OCI-LY1 (cell line): ENCODE measurements around the gene CCDC192.
A peak's percentile ranks its signal among the peaks of the same experiment; 100 is the strongest.

Experiments
- H2AFZ ChIP-seq: fragments of 200-600 bp; sonication (generic), shearing (Covaris generic); 2 replicates; pipeline ENCODE4 v1.6.0; 2014; ENCODE audit warnings: antibody characterized with exemption, mild to moderate bottlenecking, low read length
- H3F3A ChIP-seq: fragments of 200-600 bp; sonication (generic), shearing (Covaris generic); 2 replicates; pipeline ENCODE4 v1.6.0; 2014; ENCODE audit warnings: mild to moderate bottlenecking, antibody characterized with exemption, low read length, moderate library complexity; ENCODE audit not compliant: insufficient read depth
- H3K27ac ChIP-seq: fragments of 200-600 bp; sonication (generic); 2 replicates; pipeline ENCODE4 v1.5.1; 2014; ENCODE audit warnings: low read length, mixed run types, mild to moderate bottlenecking, low read depth; ENCODE audit not compliant: poor library complexity, severe bottlenecking
- H3K27me3 ChIP-seq: fragments of 200-600 bp; sonication (generic); 2 replicates; pipeline ENCODE4 v1.6.0; 2014; ENCODE audit warnings: antibody characterized with exemption, mild to moderate bottlenecking, low read length, moderate library complexity; ENCODE audit not compliant: insufficient read depth
- H3K36me3 ChIP-seq: fragments of 200-600 bp; sonication (generic); 2 replicates; pipeline ENCODE4 v1.6.1; 2014; ENCODE audit warnings: mild to moderate bottlenecking, antibody characterized with exemption, low read length, moderate library complexity, mixed read lengths; ENCODE audit not compliant: insufficient read depth
- H3K4me1 ChIP-seq: fragments of 200-600 bp; sonication (generic); 2 replicates; pipeline ENCODE4 v1.5.1; 2014; ENCODE audit warnings: mild to moderate bottlenecking, low read length, moderate library complexity; ENCODE audit not compliant: insufficient read depth, severe bottlenecking
- H3K4me2 ChIP-seq: fragments of 200-600 bp; sonication (generic), shearing (Covaris generic); 2 replicates; pipeline ENCODE4 v1.6.1; 2014; ENCODE audit warnings: low read length
- H3K4me3 ChIP-seq: fragments of 200-600 bp; sonication (generic); 2 replicates; pipeline ENCODE4 v1.5.1; 2014; ENCODE audit warnings: low read length, low read depth, mild to moderate bottlenecking, mixed read lengths; ENCODE audit not compliant: poor library complexity, severe bottlenecking
- H3K79me2 ChIP-seq: fragments of 200-600 bp; shearing (Covaris generic); 2 replicates; pipeline ENCODE4 v1.6.1; 2016; ENCODE audit warnings: mixed run types, low read length, mixed read lengths; ENCODE audit not compliant: insufficient read depth
- H3K9ac ChIP-seq: fragments of 200-600 bp; sonication (generic), shearing (Covaris generic); 2 replicates; pipeline ENCODE4 v1.6.1; 2014; ENCODE audit warnings: mild to moderate bottlenecking, low read length, mixed read lengths
- H3K9me2 ChIP-seq: fragments of 200-600 bp; sonication (generic), shearing (Covaris generic); 2 replicates; pipeline ENCODE4 v1.6.1; 2014; ENCODE audit warnings: low read depth, mild to moderate bottlenecking, low read length, mixed read lengths
- H3K9me3 ChIP-seq: fragments of 200-600 bp; shearing (Covaris generic); 2 replicates; pipeline ENCODE4 v1.6.1; 2014; ENCODE audit warnings: low read length, mixed read lengths
- H4K20me1 ChIP-seq: fragments of 200-600 bp; sonication (generic), shearing (Covaris generic); 2 replicates; pipeline ENCODE4 v1.6.0; 2016; ENCODE audit warnings: mild to moderate bottlenecking, low read length; ENCODE audit not compliant: insufficient read depth
- CTCF ChIP-seq: fragments of 200-600 bp; sonication (generic), shearing (Covaris generic); IDR thresholded peaks from 2 replicates; pipeline ENCODE4 v1.5.1; 2017; ENCODE audit warnings: mild to moderate bottlenecking, antibody characterized with exemption, low read length, moderate library complexity, mixed read lengths
- EZH2 ChIP-seq: fragments of 200-600 bp; sonication (generic), shearing (Covaris generic); IDR thresholded peaks from 2 replicates; pipeline ENCODE4 v1.8.0; 2017; ENCODE audit warnings: borderline replicate concordance, mixed run types, mild to moderate bottlenecking, antibody characterized with exemption, low read length, moderate library complexity, mixed read lengths

Gene CCDC192

DNA sequence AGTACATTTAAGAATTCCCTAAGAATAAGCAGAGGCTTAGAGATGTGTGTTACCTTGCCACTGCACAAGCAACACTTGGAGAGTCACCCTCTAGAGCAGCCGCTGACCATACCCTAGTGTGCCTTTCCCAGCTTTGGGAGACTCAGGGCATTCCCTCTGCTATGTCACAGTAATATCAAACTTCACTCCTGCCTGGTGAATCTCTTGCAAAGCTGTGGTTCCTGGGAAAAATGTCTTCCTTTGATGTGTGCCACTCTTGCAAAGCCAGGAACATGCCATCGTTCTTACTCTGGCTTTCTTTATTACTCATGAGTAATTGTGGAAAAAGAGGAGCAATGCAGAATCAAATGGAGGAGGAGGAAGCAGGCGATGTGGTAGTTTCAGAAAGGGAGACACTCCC is 173.2 kb downstream of the CCDC192 start:
- Histone ChIP-seq H4K20me1 (no peaks in the 10 kb centered on the region), H3F3A (no peaks in the 10 kb centered on the region), H3K9ac (peak overlapping the region; percentile 30; the same call in 1 of the 2 replicates), H3K27ac (peak overlapping the region; percentile 71), H3K4me3 (no peak overlapping the region), H3K4me1 (peaks cover 50% of the 10 kb centered on the region), H3K79me2 (no peaks in the 10 kb centered on the region), H3K27me3 (no peaks in the 10 kb centered on the region), H3K4me2 (no peak overlapping the region; the same call in 1 of the 2 replicates), H3K9me3 (no peaks in the 10 kb centered on the region), H3K36me3 (no peaks in the 10 kb centered on the region), H3K9me2 (no peaks in the 10 kb centered on the region), H2AFZ (no peak overlapping the region)
- TF ChIP-seq CTCF, result no peak
- no peak for TF ChIP-seq EZH2

DNA sequence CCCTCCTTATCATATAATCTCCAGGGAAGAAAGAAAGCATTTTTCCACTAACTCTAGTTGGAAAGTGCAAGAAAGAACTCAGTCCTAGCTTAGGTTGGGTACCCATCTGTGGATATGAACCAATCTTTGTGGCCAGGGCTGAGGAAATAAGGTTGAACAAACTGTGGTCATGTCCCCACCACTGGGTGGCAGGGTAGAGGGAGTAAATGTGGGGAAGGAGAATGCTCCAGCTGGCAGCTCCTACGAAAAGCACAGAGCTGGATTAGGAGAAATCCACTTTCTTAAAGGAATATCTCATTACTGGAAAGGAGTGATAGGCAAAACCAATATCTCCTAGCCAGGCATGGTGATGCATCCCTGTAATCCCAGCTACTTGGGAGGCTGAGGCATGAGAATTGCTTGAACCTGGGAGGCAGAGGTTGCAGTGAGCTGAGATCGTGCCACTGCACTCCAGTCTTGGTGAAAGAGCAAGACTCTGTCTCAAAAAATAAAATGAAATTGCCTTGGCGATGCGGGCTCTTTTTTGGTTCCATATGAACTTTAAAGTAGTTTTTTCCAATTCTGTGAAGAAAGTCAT is 175.1 kb downstream of the CCDC192 start:
- no peaks in the 10 kb centered on the region for H3K9me2 ChIP-seq
- no peaks in the 10 kb centered on the region for H3F3A ChIP-seq
- no peak overlapping the region for H3K27ac ChIP-seq
- H3K9me3 ChIP-seq, result no peaks in the 10 kb centered on the region
- no peaks in the 10 kb centered on the region for H3K36me3 ChIP-seq
- no peak overlapping the region for H2AFZ ChIP-seq
- no peaks in the 10 kb centered on the region for H4K20me1 ChIP-seq
- no peaks in the 10 kb centered on the region for H3K79me2 ChIP-seq
- H3K4me1 ChIP-seq, result peaks cover 36% of the 10 kb centered on the region
- no peaks in the 10 kb centered on the region for H3K27me3 ChIP-seq
- H3K4me2 ChIP-seq, result no peak overlapping the region
- TF ChIP-seq EZH2 (no peak), CTCF (peak; percentile 63)
- no peak overlapping the region for H3K9ac ChIP-seq
- H3K4me3 ChIP-seq, result no peak overlapping the region

DNA sequence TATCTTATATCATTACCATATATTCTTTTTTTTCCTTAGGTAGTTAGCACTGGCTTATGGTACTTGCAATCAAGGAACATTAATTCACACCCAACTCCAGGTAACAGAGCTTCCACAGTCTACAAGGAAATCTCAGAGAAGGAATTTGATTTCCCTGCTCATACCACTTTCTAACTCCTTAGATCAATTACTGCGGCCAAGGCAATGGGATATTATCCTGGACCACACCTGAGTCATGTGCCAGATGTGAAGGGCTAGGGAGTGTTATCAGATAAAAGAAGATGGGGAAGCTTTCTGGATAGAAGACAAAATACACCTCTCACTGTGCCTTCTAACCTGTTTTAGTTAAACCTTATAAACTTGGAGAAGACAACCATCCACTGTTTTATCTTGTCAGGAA is 181.2 kb downstream of the CCDC192 start:
- Histone ChIP-seq H3K9me2 (no peaks in the 10 kb centered on the region), H3K79me2 (no peaks in the 10 kb centered on the region), H3K27me3 (no peaks in the 10 kb centered on the region), H3F3A (no peaks in the 10 kb centered on the region), H3K4me1 (no peaks in the 10 kb centered on the region), H4K20me1 (no peaks in the 10 kb centered on the region), H3K9ac (no peak overlapping the region), H3K27ac (no peak overlapping the region), H2AFZ (no peak overlapping the region), H3K9me3 (no peaks in the 10 kb centered on the region), H3K36me3 (no peaks in the 10 kb centered on the region), H3K4me2 (no peak overlapping the region), H3K4me3 (no peak overlapping the region)
- TF ChIP-seq EZH2 (no peak), CTCF (no peak)
